GM12878 (cell line): ENCODE measurements around the gene PARP1. TPM values are rescaled to one million over a fixed set of nuclear protein-coding genes. Genes with fewer than 3 reads are reported as not detected.

Source experiments
- BMI1 ChIP-seq: fragments of 450-650 bp; IDR thresholded peaks from 2 replicates; pipeline ENCODE4 v1.6.1; 2016; ENCODE audit warnings: mild to moderate bottlenecking, moderate library complexity, borderline replicate concordance
- CEBPB ChIP-seq, 2 experiments: fragments of 150-350 bp in 1 of 2; IDR thresholded peaks; 2 replicates each; pipeline ENCODE4 v1.6.1; 2012 to 2014; ENCODE audit warnings: low read depth in 2 of 2, low read length in 2 of 2, borderline replicate concordance in 1 of 2, inconsistent platforms in 1 of 2
- EED ChIP-seq: sonication (generic); IDR thresholded peaks from 2 replicates; pipeline ENCODE4 v1.6.1; 2016; ENCODE audit warnings: antibody characterized with exemption, low read depth
- KAT2A ChIP-seq: conservative IDR thresholded peaks from 2 replicates; pipeline ENCODE4 v1.6.1; 2011; ENCODE audit warnings: low read depth, low read length; ENCODE audit not compliant: control insufficient read depth
- LARP7 ChIP-seq: fragments of 450-650 bp; IDR thresholded peaks from 2 replicates; pipeline ENCODE4 v1.6.1; 2017; ENCODE audit warnings: mild to moderate bottlenecking
- MYB ChIP-seq: fragments of 150-350 bp; IDR thresholded peaks from 2 replicates; pipeline ENCODE4 v1.6.1; 2014; ENCODE audit warnings: mild to moderate bottlenecking, low read depth, low read length, borderline replicate concordance
- PAX5 ChIP-seq: IDR thresholded peaks from 2 replicates; pipeline ENCODE4 v1.6.1; 2011; ENCODE audit warnings: low read depth, low read length, borderline replicate concordance
- SUZ12 ChIP-seq: fragments of 200-600 bp; sonication (generic); IDR thresholded peaks from one replicate; pipeline ENCODE4 v1.6.1; 2018; ENCODE audit warnings: antibody characterized with exemption, mild to moderate bottlenecking; ENCODE audit not compliant: unreplicated experiment
- ZBED1 ChIP-seq: IDR thresholded peaks from 2 replicates; pipeline ENCODE4 v1.6.1; 2016; ENCODE audit warnings: borderline replicate concordance
- polyA plus RNA-seq, 11 experiments: library from polyadenylated mRNA; depleted of rRNA in 4 of 11; unstranded in 6 of 11; stranded (reverse) in 5 of 11; fragments of >200 nt; fragmentation: Nextera tagmentation in 4 of 11; fragmentation: Illumina TruSeq in 1 of 11; extraction: Ambion mirVana in 4 of 11; extraction: Trizol in 1 of 11; gene quantifications; 1 replicate in 1 of 11; 2 replicates in 10 of 11; pipeline versions ENCODE4 v1.2.1 to v1.2.3, GENCODE V29; 2011 to 2016; ENCODE audit warnings: inconsistent platforms in 2 of 11, missing spikeins in 2 of 11, low read depth in 1 of 11
- total RNA-seq, 4 experiments: library from RNA; depleted of rRNA in 3 of 4; stranded (reverse); fragments of >200 nt in 3 of 4; fragmentation: Illumina TruSeq in 1 of 4; extraction: Trizol in 1 of 4; gene quantifications; 2 replicates each; pipeline versions ENCODE4 v1.2.1 to v1.2.3, GENCODE V29; 2013 to 2021
- TF ChIP-seq, protein P1 (sequence below): IDR thresholded peaks from 2 replicates; pipeline ENCODE4 v1.6.1; 2012; ENCODE audit warnings: low read depth, low read length, improper control_type of control experiment
- TF ChIP-seq, protein P2 (sequence below): fragments of 450-650 bp; formaldehyde crosslinking; IDR thresholded peaks from 2 replicates; pipeline ENCODE4 v1.4.0; 2020; ENCODE audit warnings: mild to moderate bottlenecking, moderate library complexity
- TF ChIP-seq, protein P3 (sequence below): fragments of 450-650 bp; IDR thresholded peaks from 2 replicates; pipeline ENCODE4 v1.6.1; 2017; ENCODE audit warnings: mild to moderate bottlenecking
- TF ChIP-seq, protein P4 (sequence below): fragments of 450-650 bp; IDR thresholded peaks from 2 replicates; pipeline ENCODE4 v1.6.1; 2014; ENCODE audit warnings: mild to moderate bottlenecking
- TF ChIP-seq, protein P5 (sequence below): IDR thresholded peaks from 2 replicates; pipeline ENCODE4 v1.6.1; 2011; ENCODE audit warnings: low read depth, low read length, improper control_type of control experiment, borderline replicate concordance
- TF ChIP-seq, protein P6 (sequence below): fragments of 450-650 bp; IDR thresholded peaks from 2 replicates; pipeline ENCODE4 v1.6.1; 2017; ENCODE audit warnings: antibody characterized with exemption, mild to moderate bottlenecking, moderate library complexity

Gene PARP1
- total and polyA plus RNA-seq, 10 of the 15 experiments (the other 5 are each of a cell fraction or from before 2014, with no cell fraction given) = 113 to 287 (median 265) TPM

DNA sequence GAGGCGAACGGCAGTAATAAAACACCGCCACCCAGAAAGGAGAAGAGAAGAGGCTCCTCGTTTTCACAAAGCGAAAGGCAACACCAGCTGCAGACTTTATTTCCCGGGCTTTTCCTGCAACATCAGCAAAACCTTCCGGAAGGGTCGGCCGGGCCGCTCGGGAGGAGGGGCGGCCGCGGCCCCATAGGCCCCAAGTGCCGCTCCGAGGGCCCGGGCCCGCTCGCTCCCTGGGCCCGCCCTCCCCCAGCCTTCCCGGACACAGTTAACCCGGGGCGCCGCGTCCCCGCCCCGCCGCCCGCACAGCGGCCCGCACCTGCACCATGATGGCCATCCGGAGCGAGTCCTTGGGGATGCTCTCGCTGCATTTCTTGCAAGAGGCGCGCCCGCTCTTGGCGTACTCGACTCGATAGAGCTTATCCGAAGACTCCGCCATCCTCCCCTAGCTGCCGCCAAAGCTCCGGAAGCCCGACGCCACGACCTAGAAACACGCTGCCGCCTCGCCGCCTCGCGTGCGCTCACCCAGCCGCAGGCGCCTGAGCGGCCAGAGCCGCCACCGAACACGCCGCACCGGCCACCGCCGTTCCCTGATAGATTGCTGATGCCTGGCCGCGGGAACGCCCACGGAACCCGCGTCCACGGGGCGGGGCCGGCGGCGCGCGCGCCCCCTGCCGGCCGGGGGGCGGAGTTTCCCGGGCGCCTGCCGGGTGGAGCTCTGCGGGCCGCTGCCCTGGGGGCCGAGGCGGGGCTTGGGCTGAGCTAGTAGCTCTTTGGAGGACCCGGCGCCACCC, at the start of gene PARP1 (continued):
- TF ChIP-seq, protein P1, sequence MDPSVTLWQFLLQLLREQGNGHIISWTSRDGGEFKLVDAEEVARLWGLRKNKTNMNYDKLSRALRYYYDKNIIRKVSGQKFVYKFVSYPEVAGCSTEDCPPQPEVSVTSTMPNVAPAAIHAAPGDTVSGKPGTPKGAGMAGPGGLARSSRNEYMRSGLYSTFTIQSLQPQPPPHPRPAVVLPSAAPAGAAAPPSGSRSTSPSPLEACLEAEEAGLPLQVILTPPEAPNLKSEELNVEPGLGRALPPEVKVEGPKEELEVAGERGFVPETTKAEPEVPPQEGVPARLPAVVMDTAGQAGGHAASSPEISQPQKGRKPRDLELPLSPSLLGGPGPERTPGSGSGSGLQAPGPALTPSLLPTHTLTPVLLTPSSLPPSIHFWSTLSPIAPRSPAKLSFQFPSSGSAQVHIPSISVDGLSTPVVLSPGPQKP = no peak
- TF ChIP-seq SUZ12 (no peak), KAT2A (no peak), MYB (no peak), BMI1 (no peak), EED (peak; percentile 39; the same call in 1 of the 2 replicates), CEBPB (IDR thresholded peaks at IDR 0.05; ENCODE audit: borderline replicate concordance in 1 of 2, low read depth in 2 of 2, low read length in 2 of 2) (no peak), ZBED1 (no peak), PAX5 (peak; percentile 71; the same call in 1 of the 2 replicates), LARP7 (peak; percentile 94; the same call in 1 of the 2 replicates)
- TF ChIP-seq, protein P2, sequence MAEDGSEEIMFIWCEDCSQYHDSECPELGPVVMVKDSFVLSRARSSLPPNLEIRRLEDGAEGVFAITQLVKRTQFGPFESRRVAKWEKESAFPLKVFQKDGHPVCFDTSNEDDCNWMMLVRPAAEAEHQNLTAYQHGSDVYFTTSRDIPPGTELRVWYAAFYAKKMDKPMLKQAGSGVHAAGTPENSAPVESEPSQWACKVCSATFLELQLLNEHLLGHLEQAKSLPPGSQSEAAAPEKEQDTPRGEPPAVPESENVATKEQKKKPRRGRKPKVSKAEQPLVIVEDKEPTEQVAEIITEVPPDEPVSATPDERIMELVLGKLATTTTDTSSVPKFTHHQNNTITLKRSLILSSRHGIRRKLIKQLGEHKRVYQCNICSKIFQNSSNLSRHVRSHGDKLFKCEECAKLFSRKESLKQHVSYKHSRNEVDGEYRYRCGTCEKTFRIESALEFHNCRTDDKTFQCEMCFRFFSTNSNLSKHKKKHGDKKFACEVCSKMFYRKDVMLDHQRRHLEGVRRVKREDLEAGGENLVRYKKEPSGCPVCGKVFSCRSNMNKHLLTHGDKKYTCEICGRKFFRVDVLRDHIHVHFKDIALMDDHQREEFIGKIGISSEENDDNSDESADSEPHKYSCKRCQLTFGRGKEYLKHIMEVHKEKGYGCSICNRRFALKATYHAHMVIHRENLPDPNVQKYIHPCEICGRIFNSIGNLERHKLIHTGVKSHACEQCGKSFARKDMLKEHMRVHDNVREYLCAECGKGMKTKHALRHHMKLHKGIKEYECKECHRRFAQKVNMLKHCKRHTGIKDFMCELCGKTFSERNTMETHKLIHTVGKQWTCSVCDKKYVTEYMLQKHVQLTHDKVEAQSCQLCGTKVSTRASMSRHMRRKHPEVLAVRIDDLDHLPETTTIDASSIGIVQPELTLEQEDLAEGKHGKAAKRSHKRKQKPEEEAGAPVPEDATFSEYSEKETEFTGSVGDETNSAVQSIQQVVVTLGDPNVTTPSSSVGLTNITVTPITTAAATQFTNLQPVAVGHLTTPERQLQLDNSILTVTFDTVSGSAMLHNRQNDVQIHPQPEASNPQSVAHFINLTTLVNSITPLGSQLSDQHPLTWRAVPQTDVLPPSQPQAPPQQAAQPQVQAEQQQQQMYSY = no peak
- TF ChIP-seq, protein P3, sequence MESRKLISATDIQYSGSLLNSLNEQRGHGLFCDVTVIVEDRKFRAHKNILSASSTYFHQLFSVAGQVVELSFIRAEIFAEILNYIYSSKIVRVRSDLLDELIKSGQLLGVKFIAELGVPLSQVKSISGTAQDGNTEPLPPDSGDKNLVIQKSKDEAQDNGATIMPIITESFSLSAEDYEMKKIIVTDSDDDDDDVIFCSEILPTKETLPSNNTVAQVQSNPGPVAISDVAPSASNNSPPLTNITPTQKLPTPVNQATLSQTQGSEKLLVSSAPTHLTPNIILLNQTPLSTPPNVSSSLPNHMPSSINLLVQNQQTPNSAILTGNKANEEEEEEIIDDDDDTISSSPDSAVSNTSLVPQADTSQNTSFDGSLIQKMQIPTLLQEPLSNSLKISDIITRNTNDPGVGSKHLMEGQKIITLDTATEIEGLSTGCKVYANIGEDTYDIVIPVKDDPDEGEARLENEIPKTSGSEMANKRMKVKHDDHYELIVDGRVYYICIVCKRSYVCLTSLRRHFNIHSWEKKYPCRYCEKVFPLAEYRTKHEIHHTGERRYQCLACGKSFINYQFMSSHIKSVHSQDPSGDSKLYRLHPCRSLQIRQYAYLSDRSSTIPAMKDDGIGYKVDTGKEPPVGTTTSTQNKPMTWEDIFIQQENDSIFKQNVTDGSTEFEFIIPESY = no peak
- TF ChIP-seq, protein P4, sequence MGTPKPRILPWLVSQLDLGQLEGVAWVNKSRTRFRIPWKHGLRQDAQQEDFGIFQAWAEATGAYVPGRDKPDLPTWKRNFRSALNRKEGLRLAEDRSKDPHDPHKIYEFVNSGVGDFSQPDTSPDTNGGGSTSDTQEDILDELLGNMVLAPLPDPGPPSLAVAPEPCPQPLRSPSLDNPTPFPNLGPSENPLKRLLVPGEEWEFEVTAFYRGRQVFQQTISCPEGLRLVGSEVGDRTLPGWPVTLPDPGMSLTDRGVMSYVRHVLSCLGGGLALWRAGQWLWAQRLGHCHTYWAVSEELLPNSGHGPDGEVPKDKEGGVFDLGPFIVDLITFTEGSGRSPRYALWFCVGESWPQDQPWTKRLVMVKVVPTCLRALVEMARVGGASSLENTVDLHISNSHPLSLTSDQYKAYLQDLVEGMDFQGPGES = no peak
- TF ChIP-seq, protein P5, sequence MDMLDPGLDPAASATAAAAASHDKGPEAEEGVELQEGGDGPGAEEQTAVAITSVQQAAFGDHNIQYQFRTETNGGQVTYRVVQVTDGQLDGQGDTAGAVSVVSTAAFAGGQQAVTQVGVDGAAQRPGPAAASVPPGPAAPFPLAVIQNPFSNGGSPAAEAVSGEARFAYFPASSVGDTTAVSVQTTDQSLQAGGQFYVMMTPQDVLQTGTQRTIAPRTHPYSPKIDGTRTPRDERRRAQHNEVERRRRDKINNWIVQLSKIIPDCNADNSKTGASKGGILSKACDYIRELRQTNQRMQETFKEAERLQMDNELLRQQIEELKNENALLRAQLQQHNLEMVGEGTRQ = no peak
- TF ChIP-seq, protein P6, sequence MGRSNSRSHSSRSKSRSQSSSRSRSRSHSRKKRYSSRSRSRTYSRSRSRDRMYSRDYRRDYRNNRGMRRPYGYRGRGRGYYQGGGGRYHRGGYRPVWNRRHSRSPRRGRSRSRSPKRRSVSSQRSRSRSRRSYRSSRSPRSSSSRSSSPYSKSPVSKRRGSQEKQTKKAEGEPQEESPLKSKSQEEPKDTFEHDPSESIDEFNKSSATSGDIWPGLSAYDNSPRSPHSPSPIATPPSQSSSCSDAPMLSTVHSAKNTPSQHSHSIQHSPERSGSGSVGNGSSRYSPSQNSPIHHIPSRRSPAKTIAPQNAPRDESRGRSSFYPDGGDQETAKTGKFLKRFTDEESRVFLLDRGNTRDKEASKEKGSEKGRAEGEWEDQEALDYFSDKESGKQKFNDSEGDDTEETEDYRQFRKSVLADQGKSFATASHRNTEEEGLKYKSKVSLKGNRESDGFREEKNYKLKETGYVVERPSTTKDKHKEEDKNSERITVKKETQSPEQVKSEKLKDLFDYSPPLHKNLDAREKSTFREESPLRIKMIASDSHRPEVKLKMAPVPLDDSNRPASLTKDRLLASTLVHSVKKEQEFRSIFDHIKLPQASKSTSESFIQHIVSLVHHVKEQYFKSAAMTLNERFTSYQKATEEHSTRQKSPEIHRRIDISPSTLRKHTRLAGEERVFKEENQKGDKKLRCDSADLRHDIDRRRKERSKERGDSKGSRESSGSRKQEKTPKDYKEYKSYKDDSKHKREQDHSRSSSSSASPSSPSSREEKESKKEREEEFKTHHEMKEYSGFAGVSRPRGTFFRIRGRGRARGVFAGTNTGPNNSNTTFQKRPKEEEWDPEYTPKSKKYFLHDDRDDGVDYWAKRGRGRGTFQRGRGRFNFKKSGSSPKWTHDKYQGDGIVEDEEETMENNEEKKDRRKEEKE = 0 out of 2 replicates have a peak, but pooled peaks have one; percentile 50
